ENCODE measurements around the gene ADARB2. TPM values are rescaled to one million over a fixed set of nuclear protein-coding genes. Genes with fewer than 3 reads are reported as not detected.

Gene ADARB2
- total and polyA plus RNA-seq, 2 experiments from 2014 or later = 0.13 to 0.48 TPM

GRCh38 chr10:1375346-1376170 lies 361.8 kb downstream of the ADARB2 start:
- H2AFZ ChIP-seq = no peak overlapping the region
- no peaks in the 10 kb centered on the region for H3K4me1 ChIP-seq (ENCODE audit: insufficient read depth)
- H3K79me2 ChIP-seq = no peaks in the 10 kb centered on the region
- no peaks in the 10 kb centered on the region for H3K9me2 ChIP-seq (replicated peaks; ENCODE audit: insufficient read depth)
- TF ChIP-seq CTCF (IDR thresholded peaks at IDR 0.05; ENCODE audit: poor library complexity) (no peak), EZH2 (IDR thresholded peaks at IDR 0.05; ENCODE audit: borderline replicate concordance) (no peak), EZH2phosphoT487 (IDR thresholded peaks at IDR 0.05; ENCODE audit: low read depth, severe bottlenecking, unreplicated experiment) (no peak)
- H3K36me3 ChIP-seq (replicated peaks; ENCODE audit: insufficient read depth, low read depth) = no peaks in the 10 kb centered on the region
- no peak for DNase-seq (ENCODE audit: low spot score)
- no peaks in the 10 kb centered on the region for H4K20me1 ChIP-seq (ENCODE audit: insufficient read depth, poor library complexity, severe bottlenecking)
- H3K27ac ChIP-seq = no peak overlapping the region
- no peaks in the 10 kb centered on the region for H3K9me3 ChIP-seq (ENCODE audit: low read depth)
- H3K4me2 ChIP-seq = no peak overlapping the region
- 86% methylated on average over 25 of the region's 27 CpGs for WGBS (ENCODE audit: low lambda C conversion rate, missing lambda C conversion rate)
- peaks cover 26% of the 10 kb centered on the region for H3K27me3 ChIP-seq
- no peak overlapping the region for H3K4me3 ChIP-seq

GRCh38 chr10:1374511-1375345 lies 362.6 kb downstream of the ADARB2 start:
- TF ChIP-seq EZH2phosphoT487 (IDR thresholded peaks at IDR 0.05; ENCODE audit: low read depth, severe bottlenecking, unreplicated experiment) = no peak
- TF ChIP-seq EZH2 (IDR thresholded peaks at IDR 0.05; ENCODE audit: borderline replicate concordance) = no peak
- TF ChIP-seq CTCF (IDR thresholded peaks at IDR 0.05; ENCODE audit: poor library complexity) = no peak
- H3K27ac ChIP-seq = no peak overlapping the region
- no peaks in the 10 kb centered on the region for H3K36me3 ChIP-seq (replicated peaks; ENCODE audit: insufficient read depth, low read depth)
- H3K9me2 ChIP-seq (replicated peaks; ENCODE audit: insufficient read depth) = no peaks in the 10 kb centered on the region
- H3K27me3 ChIP-seq = peaks cover 18% of the 10 kb centered on the region
- H3K4me1 ChIP-seq (ENCODE audit: insufficient read depth) = no peaks in the 10 kb centered on the region
- H2AFZ ChIP-seq = no peak overlapping the region
- no peak overlapping the region for H3K4me2 ChIP-seq
- no peaks in the 10 kb centered on the region for H4K20me1 ChIP-seq (ENCODE audit: insufficient read depth, poor library complexity, severe bottlenecking)
- no peak overlapping the region for H3K4me3 ChIP-seq
- WGBS (ENCODE audit: low lambda C conversion rate, missing lambda C conversion rate) = 95% methylated on average over 34 of the region's 37 CpGs
- no peaks in the 10 kb centered on the region for H3K79me2 ChIP-seq
- DNase-seq (ENCODE audit: low spot score) = no peak
- H3K9me3 ChIP-seq (ENCODE audit: low read depth) = no peaks in the 10 kb centered on the region

GRCh38 chr10:1373287-1373686 lies 364.0 kb downstream of the ADARB2 start:
- TF ChIP-seq EZH2 (IDR thresholded peaks at IDR 0.05; ENCODE audit: borderline replicate concordance) = no peak
- no peaks in the 10 kb centered on the region for H3K9me2 ChIP-seq (replicated peaks; ENCODE audit: insufficient read depth)
- 97% methylated on average over 7 of the region's 7 CpGs for WGBS (ENCODE audit: low lambda C conversion rate, missing lambda C conversion rate)
- no peaks in the 10 kb centered on the region for H3K36me3 ChIP-seq (replicated peaks; ENCODE audit: insufficient read depth, low read depth)
- no peak overlapping the region for H3K4me3 ChIP-seq
- no peaks in the 10 kb centered on the region for H3K4me1 ChIP-seq (ENCODE audit: insufficient read depth)
- no peaks in the 10 kb centered on the region for H3K9me3 ChIP-seq (ENCODE audit: low read depth)
- no peaks in the 10 kb centered on the region for H4K20me1 ChIP-seq (ENCODE audit: insufficient read depth, poor library complexity, severe bottlenecking)
- peaks cover 4% of the 10 kb centered on the region for H3K27me3 ChIP-seq
- no peak overlapping the region for H3K27ac ChIP-seq
- H3K79me2 ChIP-seq = no peaks in the 10 kb centered on the region
- H2AFZ ChIP-seq = no peak overlapping the region
- no peak overlapping the region for H3K4me2 ChIP-seq
- no peak for DNase-seq (ENCODE audit: low spot score)

GRCh38 chr10:1372212-1372611 lies 365.1 kb downstream of the ADARB2 start:
- Histone ChIP-seq H3K27ac (no peak overlapping the region), H3K9me2 (replicated peaks; ENCODE audit: insufficient read depth) (no peaks in the 10 kb centered on the region), H3K79me2 (no peaks in the 10 kb centered on the region), H3K4me3 (no peak overlapping the region), H2AFZ (no peak overlapping the region), H3K9me3 (ENCODE audit: low read depth) (no peaks in the 10 kb centered on the region), H3K4me1 (ENCODE audit: insufficient read depth) (no peaks in the 10 kb centered on the region), H3K36me3 (replicated peaks; ENCODE audit: insufficient read depth, low read depth) (no peaks in the 10 kb centered on the region), H3K4me2 (no peak overlapping the region), H4K20me1 (ENCODE audit: insufficient read depth, poor library complexity, severe bottlenecking) (no peaks in the 10 kb centered on the region), H3K27me3 (no peaks in the 10 kb centered on the region)
- DNase-seq (ENCODE audit: low spot score) = no peak
- TF ChIP-seq EZH2phosphoT487 (IDR thresholded peaks at IDR 0.05; ENCODE audit: low read depth, severe bottlenecking, unreplicated experiment) (no peak), EZH2 (IDR thresholded peaks at IDR 0.05; ENCODE audit: borderline replicate concordance) (no peak), CTCF (IDR thresholded peaks at IDR 0.05; ENCODE audit: poor library complexity) (no peak)
- 81% methylated on average over 4 of the region's 4 CpGs for WGBS (ENCODE audit: low lambda C conversion rate, missing lambda C conversion rate)

Measured in hepatocyte (in vitro differentiated cells).